HL-60/S4 treated with retinoic acid at 250 ng/mL for 4 days and 3 days (cell line): ENCODE data around the gene IRS1.

Experiments
- in situ Hi-C: fragments of 300-500 bp; cut with MboI; formaldehyde crosslinking; loops from 2 replicates; pipeline ENCODE4 v1.7.0; 2022; ENCODE audit warnings: low sequenced_read_pairs

Gene IRS1

GRCh38 chr2:226818930-226819329 is 19.3 kb upstream of the IRS1 start:
- in situ Hi-C loops: loop anchor here (25.0 kb wide), 2 partner anchors 607 to 1157 kb away; no protein-coding TSS in a partner anchor

- in situ Hi-C loops: loop anchor here (25.0 kb wide), 2 partner anchors 601 to 1151 kb away; no protein-coding TSS in a partner anchor
Measured at GRCh38 chr2:226813148-226813701, 13.6 kb upstream of the IRS1 start.

- in situ Hi-C loops: loop anchor here (25.0 kb wide), 2 partner anchors 591 to 1141 kb away; no protein-coding TSS in a partner anchor
Measured at GRCh38 chr2:226803410-226803809, 3.8 kb upstream of the IRS1 start.

GRCh38 chr2:226802573-226802972 is 3.0 kb upstream of the IRS1 start:
- in situ Hi-C loops: loop anchor here (25.0 kb wide), 2 partner anchors 590 to 1140 kb away; no protein-coding TSS in a partner anchor

GRCh38 chr2:226800941-226801784 is 1.5 kb upstream of the IRS1 start:
- in situ Hi-C loops: loop anchor here (25.0 kb wide), 2 partner anchors 589 to 1139 kb away; no protein-coding TSS in a partner anchor

GRCh38 chr2:226799976-226800940 is 638 bp upstream of the IRS1 start:
- in situ Hi-C loops: loop anchor here (25.0 kb wide), 3 partner anchors 588 to 1138 kb away; no protein-coding TSS in a partner anchor

GRCh38 chr2:226798422-226799210 is 1.0 kb downstream of the IRS1 start:
- in situ Hi-C loops: loop anchor here (25.0 kb wide), 1 partner anchor 911 kb away; no protein-coding TSS in a partner anchor

GRCh38 chr2:226797989-226798421 is 1.6 kb downstream of the IRS1 start:
- in situ Hi-C loops: loop anchor here (25.0 kb wide), 1 partner anchor 911 kb away; no protein-coding TSS in a partner anchor

- in situ Hi-C loops: loop anchor here (25.0 kb wide), 1 partner anchor 910 kb away; no protein-coding TSS in a partner anchor
Measured at GRCh38 chr2:226797289-226797988, 2.2 kb downstream of the IRS1 start.

- in situ Hi-C loops: loop anchor here (25.0 kb wide), 1 partner anchor 910 kb away; no protein-coding TSS in a partner anchor
Measured at GRCh38 chr2:226796840-226797288, 2.8 kb downstream of the IRS1 start.

- in situ Hi-C loops: loop anchor here (25.0 kb wide), 1 partner anchor 909 kb away; no protein-coding TSS in a partner anchor
Measured at GRCh38 chr2:226796012-226796839, 3.4 kb downstream of the IRS1 start.

GRCh38 chr2:226795281-226796011 is 4.2 kb downstream of the IRS1 start:
- in situ Hi-C loops: loop anchor here (25.0 kb wide), 1 partner anchor 908 kb away; no protein-coding TSS in a partner anchor

- in situ Hi-C loops: loop anchor here (25.0 kb wide), 1 partner anchor 907 kb away; no protein-coding TSS in a partner anchor
Measured at GRCh38 chr2:226794751-226795171, 4.9 kb downstream of the IRS1 start.

- in situ Hi-C loops: loop anchor here (25.0 kb wide), 1 partner anchor 907 kb away; no protein-coding TSS in a partner anchor
Measured at GRCh38 chr2:226794196-226794661, 5.4 kb downstream of the IRS1 start.

GRCh38 chr2:226793646-226794045 is 6.0 kb downstream of the IRS1 start:
- in situ Hi-C loops: loop anchor here (25.0 kb wide), 1 partner anchor 906 kb away; no protein-coding TSS in a partner anchor

GRCh38 chr2:226792155-226792881 is 7.3 kb downstream of the IRS1 start:
- in situ Hi-C loops: loop anchor here (25.0 kb wide), 1 partner anchor 905 kb away; no protein-coding TSS in a partner anchor
